GM23338 (cell line): ENCODE measurements around the gene TMEM214. TPM values are rescaled to one million over a fixed set of nuclear protein-coding genes. Genes with fewer than 3 reads are reported as not detected.

ENCODE experiments used
- ATAC-seq: fragments of 200-7000 bp; cut with Tn5 transposase; 3 replicates; pipeline ENCODE4 v1.9.1; 2020
- DNase-seq: peaks from one replicate; pipeline ENCODE4 v3.0.0-alpha.2; 2015; ENCODE audit warnings: low spot score
- H2AFZ ChIP-seq: fragments of 200-600 bp; sonication (generic); 2 replicates; pipeline ENCODE4 v1.8.0; 2016; ENCODE audit warnings: antibody characterized with exemption, mild to moderate bottlenecking, moderate library complexity
- H3F3A ChIP-seq: fragments of 200-600 bp; sonication (generic); replicated peaks from 2 replicates; pipeline ENCODE4 v1.8.0; 2017; ENCODE audit warnings: antibody characterized with exemption, mixed run types, low read depth
- H3K27ac ChIP-seq: fragments of 200-600 bp; sonication (generic); 2 replicates; pipeline ENCODE4 v1.6.1; 2016; ENCODE audit warnings: low read depth
- H3K27me3 ChIP-seq: fragments of 200-600 bp; sonication (generic); 2 replicates; pipeline ENCODE4 v1.8.0; 2016; ENCODE audit warnings: mild to moderate bottlenecking, mixed run types, moderate library complexity; ENCODE audit not compliant: insufficient read depth
- H3K36me3 ChIP-seq: fragments of 200-600 bp; sonication (generic); 2 replicates; pipeline ENCODE4 v1.8.0; 2016; ENCODE audit warnings: mild to moderate bottlenecking; ENCODE audit not compliant: insufficient read depth
- H3K4me1 ChIP-seq: fragments of 200-600 bp; sonication (generic); 2 replicates; pipeline ENCODE4 v1.8.0; 2016; ENCODE audit warnings: mild to moderate bottlenecking, moderate library complexity; ENCODE audit not compliant: insufficient read depth
- H3K4me2 ChIP-seq: fragments of 200-600 bp; sonication (generic); 2 replicates; pipeline ENCODE4 v1.7.1; 2017; ENCODE audit warnings: mixed run types
- H3K4me3 ChIP-seq: fragments of 200-600 bp; sonication (generic); 2 replicates; pipeline ENCODE4 v1.6.1; 2016; ENCODE audit warnings: mixed run types
- H3K79me2 ChIP-seq: fragments of 200-600 bp; sonication (generic); replicated peaks from 2 replicates; pipeline ENCODE4 v1.8.0; 2017; ENCODE audit warnings: mild to moderate bottlenecking; ENCODE audit not compliant: insufficient read depth
- H3K9me2 ChIP-seq: fragments of 200-600 bp; sonication (generic); 2 replicates; pipeline ENCODE4 v1.8.0; 2017; ENCODE audit not compliant: insufficient read depth
- H4K20me1 ChIP-seq: fragments of 200-600 bp; sonication (generic); replicated peaks from 2 replicates; pipeline ENCODE4 v1.8.0; 2017; ENCODE audit warnings: mild to moderate bottlenecking; ENCODE audit not compliant: insufficient read depth
- H3K27ac Mint-ChIP-seq: 2 replicates; pipeline ENCODE4 v1.8.0; 2020; ENCODE audit warnings: inconsistent platforms, mild to moderate bottlenecking, moderate library complexity, mixed read lengths
- H3K27me3 Mint-ChIP-seq: 3 replicates; pipeline ENCODE4 v1.8.0; 2022; ENCODE audit warnings: low read depth, mild to moderate bottlenecking, moderate library complexity, mixed read lengths, inconsistent platforms; ENCODE audit not compliant: insufficient read depth, poor library complexity
- H3K36me3 Mint-ChIP-seq: 3 replicates; pipeline ENCODE4 v1.8.0; 2021; ENCODE audit warnings: low read depth, mild to moderate bottlenecking, inconsistent platforms, moderate library complexity, mixed read lengths
- H3K4me1 Mint-ChIP-seq: 3 replicates; pipeline ENCODE4 v1.8.0; 2020; ENCODE audit warnings: mild to moderate bottlenecking, inconsistent platforms, mixed read lengths
- H3K4me3 Mint-ChIP-seq: 3 replicates; pipeline ENCODE4 v1.8.0; 2021; ENCODE audit warnings: moderate library complexity, mild to moderate bottlenecking, inconsistent platforms, mixed read lengths
- H3K9me3 Mint-ChIP-seq: 3 replicates; pipeline ENCODE4 v1.8.0; 2020; ENCODE audit warnings: moderate library complexity, mild to moderate bottlenecking, inconsistent platforms, mixed read lengths
- ETS1 ChIP-seq: IDR thresholded peaks from 2 replicates; pipeline ENCODE4 v1.6.1; 2016; ENCODE audit warnings: antibody characterized with exemption
- EZH2 ChIP-seq: fragments of 200-600 bp; sonication (generic); IDR thresholded peaks from one replicate; pipeline ENCODE4 v1.8.0; 2017; ENCODE audit warnings: antibody characterized with exemption, mild to moderate bottlenecking, low read depth; ENCODE audit not compliant: unreplicated experiment
- EZH2phosphoT487 ChIP-seq: fragments of 200-600 bp; sonication (generic); IDR thresholded peaks from one replicate; pipeline ENCODE4 v1.8.1; 2018; ENCODE audit warnings: antibody characterized with exemption; ENCODE audit not compliant: unreplicated experiment
- NANOG ChIP-seq: IDR thresholded peaks from 2 replicates; pipeline ENCODE4 v1.6.1; 2016; ENCODE audit warnings: antibody characterized with exemption, borderline replicate concordance
- REST ChIP-seq: IDR thresholded peaks from one replicate; pipeline ENCODE4 v1.6.1; 2018; ENCODE audit warnings: antibody characterized with exemption; ENCODE audit not compliant: unreplicated experiment
- STAT1 ChIP-seq: IDR thresholded peaks from one replicate; pipeline ENCODE4 v1.6.1; 2016; ENCODE audit warnings: antibody characterized with exemption; ENCODE audit not compliant: unreplicated experiment
- ZNF114 ChIP-seq: fragments of 250-450 bp; sonication (Bioruptor Pico); IDR thresholded peaks from 2 replicates; pipeline ENCODE4 v1.5.0; 2020; ENCODE audit warnings: mild to moderate bottlenecking, moderate library complexity
- ZNF462 ChIP-seq: fragments of 250-450 bp; sonication (Bioruptor Pico); IDR thresholded peaks from 2 replicates; pipeline ENCODE4 v1.5.0; 2020; ENCODE audit warnings: mild to moderate bottlenecking, moderate library complexity
- polyA plus RNA-seq: library from polyadenylated mRNA; unstranded; fragments of >200 nt; fragmentation: Nextera tagmentation; extraction: Ambion mirVana; gene quantifications from 2 replicates; pipeline ENCODE4 v1.2.1, GENCODE V29; 2016
- total RNA-seq: library from RNA; depleted of rRNA; stranded (reverse); fragments of >200 nt; shearing (Covaris generic); gene quantifications from 2 replicates; pipeline ENCODE4 v1.2.3, GENCODE V29; 2014

TMEM214 gene
- total and polyA plus RNA-seq, 2 experiments from 2014 or later: 18.4 to 36.5 TPM

GRCh38 chr2:27018142-27018541, 14.6 kb upstream of the TMEM214 start:
- H3K27me3 Mint-ChIP-seq: peaks cover 14% of the 10 kb centered on the region
- TF ChIP-seq NANOG: no peak
- no peak for TF ChIP-seq REST
- no peak for TF ChIP-seq ZNF462
- no peak for TF ChIP-seq EZH2
- no peak for TF ChIP-seq ETS1
- TF ChIP-seq ZNF114: no peak
- TF ChIP-seq EZH2phosphoT487: no peak
- TF ChIP-seq STAT1: no peak
- peaks cover 18% of the 10 kb centered on the region for H3K4me1 Mint-ChIP-seq
- Histone ChIP-seq H3K4me3 (no peak overlapping the region), H3K9me2 (no peaks in the 10 kb centered on the region), H3F3A (no peaks in the 10 kb centered on the region), H3K27me3 (no peaks in the 10 kb centered on the region), H3K27ac (no peak overlapping the region), H2AFZ (no peak overlapping the region), H3K4me1 (peaks cover 12% of the 10 kb centered on the region), H4K20me1 (no peaks in the 10 kb centered on the region; the same call in 1 of the 2 replicates), H3K36me3 (no peaks in the 10 kb centered on the region), H3K79me2 (no peaks in the 10 kb centered on the region), H3K4me2 (no peak overlapping the region)
- no peak for DNase-seq
- peak overlapping the region; percentile 12; the same call in 1 of the 2 replicates for H3K27ac Mint-ChIP-seq
- H3K9me3 Mint-ChIP-seq: peaks cover 15% of the 10 kb centered on the region
- no peak for ATAC-seq
- H3K36me3 Mint-ChIP-seq: peaks cover 18% of the 10 kb centered on the region
- H3K4me3 Mint-ChIP-seq: no peak overlapping the region
